GM10248 (cell line): ENCODE measurements around the gene EPHA6.

ENCODE experiments used
- CTCF ChIA-PET: fragments of 300-600 bp; sonication (Branson Sonifier 250); formaldehyde crosslinking; extraction: SDS; loops from one replicate; lab custom pipeline; 2021; ENCODE audit warnings: antibody characterized with exemption; lab: Yijun Ruan, JAX
- POLR2A ChIA-PET: fragments of 350-650 bp; sonication (Branson Sonifier 250); formaldehyde crosslinking; extraction: SDS; loops from one replicate; lab custom pipeline; 2020; ENCODE audit warnings: antibody characterized with exemption; lab: Yijun Ruan, JAX
- DNase-seq: peaks from one replicate; pipeline ENCODE4 v3.0.0; 2012; ENCODE audit errors: extremely low spot score
- TF ChIP-seq, protein P1 (sequence below): IDR thresholded peaks from 2 replicates; pipeline ENCODE4 v1.5.1; 2012; ENCODE audit warnings: mild to moderate bottlenecking, low read depth; ENCODE audit errors: extremely low read depth, missing control alignments, control extremely low read depth

The EPHA6 gene

DNA sequence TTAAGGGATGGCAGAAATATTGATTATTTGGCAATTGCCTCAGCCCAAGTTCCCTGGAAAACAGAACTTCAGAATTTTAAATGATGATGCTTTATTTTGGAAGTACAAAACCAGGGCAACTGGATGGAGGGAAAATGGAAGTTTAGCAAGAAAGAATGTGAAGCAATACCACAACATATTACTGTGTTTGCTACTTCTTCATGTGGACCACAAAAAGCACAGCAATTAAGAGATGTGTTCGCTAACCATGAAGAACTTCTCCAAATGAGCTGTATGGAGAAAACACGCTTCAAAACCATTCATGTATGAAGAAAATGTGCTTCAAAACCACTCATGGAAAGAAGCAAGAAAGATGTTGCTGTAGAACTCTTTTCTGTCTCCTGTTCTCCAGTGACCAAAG is 885.5 kb downstream of the EPHA6 start:
- CTCF ChIA-PET: no interaction called here
- TF ChIP-seq, protein P1, sequence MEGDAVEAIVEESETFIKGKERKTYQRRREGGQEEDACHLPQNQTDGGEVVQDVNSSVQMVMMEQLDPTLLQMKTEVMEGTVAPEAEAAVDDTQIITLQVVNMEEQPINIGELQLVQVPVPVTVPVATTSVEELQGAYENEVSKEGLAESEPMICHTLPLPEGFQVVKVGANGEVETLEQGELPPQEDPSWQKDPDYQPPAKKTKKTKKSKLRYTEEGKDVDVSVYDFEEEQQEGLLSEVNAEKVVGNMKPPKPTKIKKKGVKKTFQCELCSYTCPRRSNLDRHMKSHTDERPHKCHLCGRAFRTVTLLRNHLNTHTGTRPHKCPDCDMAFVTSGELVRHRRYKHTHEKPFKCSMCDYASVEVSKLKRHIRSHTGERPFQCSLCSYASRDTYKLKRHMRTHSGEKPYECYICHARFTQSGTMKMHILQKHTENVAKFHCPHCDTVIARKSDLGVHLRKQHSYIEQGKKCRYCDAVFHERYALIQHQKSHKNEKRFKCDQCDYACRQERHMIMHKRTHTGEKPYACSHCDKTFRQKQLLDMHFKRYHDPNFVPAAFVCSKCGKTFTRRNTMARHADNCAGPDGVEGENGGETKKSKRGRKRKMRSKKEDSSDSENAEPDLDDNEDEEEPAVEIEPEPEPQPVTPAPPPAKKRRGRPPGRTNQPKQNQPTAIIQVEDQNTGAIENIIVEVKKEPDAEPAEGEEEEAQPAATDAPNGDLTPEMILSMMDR: no peak
- POLR2A ChIA-PET: no interaction called here
- no peak for DNase-seq

DNA sequence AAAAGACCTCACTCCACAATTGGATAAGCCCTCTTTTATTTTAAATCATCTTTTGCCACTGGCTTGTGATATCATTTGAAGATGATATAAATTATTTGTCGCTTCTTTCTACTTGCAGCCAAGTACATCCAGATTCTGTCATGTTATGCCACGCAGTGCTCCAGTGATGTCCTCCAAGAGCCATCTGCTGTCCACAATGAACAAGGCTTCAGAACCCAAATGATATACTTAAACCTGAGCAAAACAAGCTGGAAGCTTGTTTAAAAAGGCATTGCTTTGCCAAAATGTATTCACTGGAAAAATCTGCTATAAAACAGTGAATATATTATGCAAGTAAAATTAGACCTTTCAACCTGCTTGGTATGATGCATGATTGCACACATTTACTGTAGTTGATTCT is 891.4 kb downstream of the EPHA6 start:
- no peak for DNase-seq
- ChIA-PET CTCF (no interaction called here), POLR2A (no interaction called here)
- TF ChIP-seq, protein P1: no peak

- TF ChIP-seq, protein P1: no peak
- ChIA-PET CTCF (no interaction called here), POLR2A (no interaction called here)
- no peak for DNase-seq
These were observed 891.8 kb downstream of the EPHA6 start for GRCh38 chr3:97706226-97706625.

- DNase-seq: no peak
- ChIA-PET CTCF (interaction anchor here (1.7 kb wide), 1 partner anchor 8 kb away, joined by 5 read pairs; no protein-coding TSS in a partner anchor), POLR2A (no interaction called here)
- TF ChIP-seq, protein P1: no peak
These were observed 897.3 kb downstream of the EPHA6 start for GRCh38 chr3:97711654-97712053.

GRCh38 chr3:97712919-97713318 is 898.5 kb downstream of the EPHA6 start:
- ChIA-PET CTCF (interaction anchor here (1.0 kb wide), 1 partner anchor 850 kb away, joined by 3 read pairs; no protein-coding TSS in a partner anchor), POLR2A (no interaction called here)
- TF ChIP-seq, protein P1: no peak
- no peak for DNase-seq

DNA sequence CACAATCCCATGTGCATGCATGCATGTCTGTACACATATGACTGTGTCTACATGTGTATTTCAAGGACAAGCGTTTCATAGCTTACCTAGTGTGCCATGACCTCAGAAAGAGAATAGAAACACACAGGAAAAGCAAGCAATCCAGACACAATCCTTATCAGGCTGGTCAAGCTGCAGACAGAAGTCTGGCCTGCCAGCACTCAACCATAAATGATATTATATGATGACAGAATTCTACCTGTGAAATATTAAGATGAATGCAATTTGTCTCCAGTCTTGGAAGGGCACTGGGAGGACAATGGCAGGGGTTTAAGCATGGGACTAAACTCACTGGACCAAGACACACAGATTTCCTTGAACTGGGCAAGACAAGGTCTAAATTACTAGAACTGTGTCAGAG is 899.2 kb downstream of the EPHA6 start:
- CTCF ChIA-PET: interaction anchor here (1.0 kb wide), 1 partner anchor 851 kb away, joined by 3 read pairs; no protein-coding TSS in a partner anchor
- POLR2A ChIA-PET: no interaction called here
- TF ChIP-seq, protein P1: no peak
- DNase-seq: no peak
